HepG2 (cell line): ENCODE data around the gene SHC1. TPM values are rescaled to one million over a fixed set of nuclear protein-coding genes. Genes with fewer than 3 reads are reported as not detected.

ENCODE experiments used
- CENPX ChIP-seq: sonication (generic); formaldehyde crosslinking; IDR thresholded peaks from 2 replicates; pipeline ENCODE4 v1.9.0; 2021; ENCODE audit warnings: mild to moderate bottlenecking, missing genetic modification reagents, moderate library complexity
- DPF2 ChIP-seq: sonication (generic); formaldehyde crosslinking; IDR thresholded peaks from 2 replicates; pipeline ENCODE4 v1.4.0; 2020; ENCODE audit warnings: mild to moderate bottlenecking, low read depth, missing genetic modification reagents, borderline replicate concordance
- FOXC1 ChIP-seq: sonication (generic); formaldehyde crosslinking; IDR thresholded peaks from 2 replicates; pipeline ENCODE4 v1.8.0; 2022; ENCODE audit warnings: mild to moderate bottlenecking, missing genetic modification reagents, borderline replicate concordance
- JUNB ChIP-seq: sonication (generic); formaldehyde crosslinking; IDR thresholded peaks from 2 replicates; pipeline ENCODE4 v1.8.0; 2022; ENCODE audit warnings: missing genetic modification reagents, mild to moderate bottlenecking, borderline replicate concordance
- MBNL3 ChIP-seq: fragments of 250-450 bp; sonication (Bioruptor Pico); conservative IDR thresholded peaks from 2 replicates; pipeline ENCODE4 v1.8.0; 2022; ENCODE audit warnings: mild to moderate bottlenecking, inconsistent platforms
- MTA3 ChIP-seq: sonication (generic); formaldehyde crosslinking; IDR thresholded peaks from 2 replicates; pipeline ENCODE4 v1.4.0; 2020; ENCODE audit warnings: missing genetic modification reagents
- RARG ChIP-seq: sonication (generic); formaldehyde crosslinking; IDR thresholded peaks from 2 replicates; pipeline ENCODE4 v1.4.0; 2020; ENCODE audit warnings: low read depth, mild to moderate bottlenecking, missing genetic modification reagents
- RFXAP ChIP-seq: sonication (generic); formaldehyde crosslinking; IDR thresholded peaks from 2 replicates; pipeline ENCODE4 v1.4.0; 2020; ENCODE audit warnings: missing genetic modification reagents, borderline replicate concordance
- SATB2 ChIP-seq: sonication (generic); formaldehyde crosslinking; IDR thresholded peaks from 2 replicates; pipeline ENCODE4 v1.5.0; 2020; ENCODE audit warnings: missing genetic modification reagents
- SMAD3 ChIP-seq: sonication (generic); formaldehyde crosslinking; IDR thresholded peaks from 2 replicates; pipeline ENCODE4 v1.4.0; 2020; ENCODE audit warnings: missing genetic modification reagents
- SOX5 ChIP-seq: IDR thresholded peaks from 2 replicates; pipeline ENCODE4 v1.6.1; 2016; ENCODE audit warnings: borderline replicate concordance
- ZBTB38 ChIP-seq: sonication (generic); formaldehyde crosslinking; IDR thresholded peaks from 2 replicates; pipeline ENCODE4 v1.5.1; 2020; ENCODE audit warnings: mild to moderate bottlenecking, missing genetic modification reagents
- ZNF232 ChIP-seq: sonication (generic); formaldehyde crosslinking; IDR thresholded peaks from 2 replicates; pipeline ENCODE4 v1.4.0; 2020; ENCODE audit warnings: missing genetic modification reagents, borderline replicate concordance
- ZNF256 ChIP-seq: sonication (generic); formaldehyde crosslinking; conservative IDR thresholded peaks from 2 replicates; pipeline ENCODE4 v1.4.0; 2020; ENCODE audit warnings: missing genetic modification reagents
- ZNF282 ChIP-seq: fragments of 450-650 bp; IDR thresholded peaks from 2 replicates; pipeline ENCODE4 v1.6.1; 2018; ENCODE audit not compliant: partially characterized antibody
- ZNF326 ChIP-seq: sonication (generic); formaldehyde crosslinking; IDR thresholded peaks from 2 replicates; pipeline ENCODE4 v1.4.0; 2020; ENCODE audit warnings: missing genetic modification reagents, borderline replicate concordance
- ZNF333 ChIP-seq: sonication (generic); formaldehyde crosslinking; IDR thresholded peaks from 2 replicates; pipeline ENCODE4 v1.4.0; 2020; ENCODE audit warnings: mild to moderate bottlenecking, missing genetic modification reagents, borderline replicate concordance
- ZNF468 ChIP-seq: sonication (generic); formaldehyde crosslinking; IDR thresholded peaks from 2 replicates; pipeline ENCODE4 v1.8.0; 2022; ENCODE audit warnings: mild to moderate bottlenecking, moderate library complexity, missing genetic modification reagents
- ZNF552 ChIP-seq: sonication (generic); formaldehyde crosslinking; IDR thresholded peaks from 2 replicates; pipeline ENCODE4 v1.9.0; 2022; ENCODE audit warnings: missing genetic modification reagents, mild to moderate bottlenecking, borderline replicate concordance
- ZNF569 ChIP-seq: sonication (generic); formaldehyde crosslinking; IDR thresholded peaks from 2 replicates; pipeline ENCODE4 v1.5.0; 2020; ENCODE audit warnings: mild to moderate bottlenecking, missing genetic modification reagents, moderate library complexity, borderline replicate concordance
- ZNF615 ChIP-seq: sonication (generic); formaldehyde crosslinking; IDR thresholded peaks from 2 replicates; pipeline ENCODE4 v1.5.0; 2020; ENCODE audit warnings: mild to moderate bottlenecking, missing genetic modification reagents, borderline replicate concordance
- ZNF792 ChIP-seq: IDR thresholded peaks from 2 replicates; pipeline ENCODE4 v1.6.1; 2016
- ZSCAN21 ChIP-seq: sonication (generic); formaldehyde crosslinking; IDR thresholded peaks from 2 replicates; pipeline ENCODE4 v1.8.0; 2022; ENCODE audit warnings: mild to moderate bottlenecking, missing genetic modification reagents, moderate library complexity, borderline replicate concordance
- polyA plus RNA-seq, 8 experiments: library from polyadenylated mRNA; depleted of rRNA in 3 of 8; stranded (reverse) in 7 of 8; unstranded in 1 of 8; fragments of >200 nt; fragmentation: Illumina TruSeq in 4 of 8; extraction: Trizol in 4 of 8; gene quantifications; 2 replicates each; pipeline versions ENCODE4 v1.2.1 to v1.2.3, GENCODE V29; 2011 to 2016; ENCODE audit warnings: low read depth in 4 of 8, missing spikeins in 1 of 8, mixed read lengths in 1 of 8; ENCODE audit not compliant: insufficient read depth in 1 of 8
- total RNA-seq, 5 experiments: library from RNA; depleted of rRNA; stranded (reverse); fragments of >200 nt; fragmentation: Illumina TruSeq; extraction: Trizol; gene quantifications; 2 replicates each; pipeline ENCODE4 v1.2.3, GENCODE V29; 2016; ENCODE audit warnings: low read depth in 1 of 5
- TF ChIP-seq, protein P1 (sequence below): sonication (generic); formaldehyde crosslinking; conservative IDR thresholded peaks from 2 replicates; pipeline ENCODE4 v1.8.0; 2022; ENCODE audit warnings: missing genetic modification reagents
- TF ChIP-seq, protein P2 (sequence below): IDR thresholded peaks from 2 replicates; pipeline ENCODE4 v1.6.1; 2016
- TF ChIP-seq, protein P3 (sequence below): IDR thresholded peaks from 2 replicates; pipeline ENCODE4 v1.6.1; 2016; ENCODE audit warnings: missing biosample characterization, missing genetic modification reagents, low read depth
- TF ChIP-seq, protein P4 (sequence below): sonication (generic); formaldehyde crosslinking; IDR thresholded peaks from 2 replicates; pipeline ENCODE4 v1.4.0; 2020; ENCODE audit warnings: mild to moderate bottlenecking, missing genetic modification reagents

SHC1 gene
- total and polyA plus RNA-seq, 2 of the 13 experiments (the other 11 are each of a cell fraction or from before 2014, with no cell fraction given): 52.0 to 137 TPM

DNA sequence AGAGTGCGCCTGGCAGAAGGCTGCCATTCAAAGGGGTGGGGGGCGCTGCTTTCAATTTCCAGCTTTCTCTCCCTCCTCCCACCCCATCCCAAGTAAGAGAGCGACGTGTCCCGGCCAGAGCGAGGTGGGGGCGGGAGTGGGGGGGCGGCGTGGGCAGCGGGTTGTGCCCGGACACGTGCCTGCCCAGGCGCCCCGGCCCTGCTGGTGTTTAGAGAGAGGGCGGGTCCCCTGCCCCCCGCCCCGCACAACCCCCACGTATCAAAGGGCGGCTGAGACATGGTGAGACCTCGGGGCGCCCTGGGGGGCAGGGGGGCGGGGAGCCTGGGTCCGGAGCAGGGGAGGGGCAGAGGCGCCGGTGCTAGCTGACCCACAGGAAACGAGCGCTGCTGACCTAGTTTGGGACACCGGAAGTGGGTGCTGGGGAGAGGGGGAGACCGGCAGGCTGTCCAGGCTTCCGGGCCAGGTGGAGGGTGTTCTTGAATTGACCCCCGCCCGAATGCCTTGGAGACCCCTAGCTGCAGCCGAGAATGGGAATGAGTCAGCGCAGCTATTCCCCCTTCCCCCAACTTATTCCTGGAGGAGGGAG, 33.3 kb upstream of the SHC1 start (continued):
- TF ChIP-seq, protein P1, sequence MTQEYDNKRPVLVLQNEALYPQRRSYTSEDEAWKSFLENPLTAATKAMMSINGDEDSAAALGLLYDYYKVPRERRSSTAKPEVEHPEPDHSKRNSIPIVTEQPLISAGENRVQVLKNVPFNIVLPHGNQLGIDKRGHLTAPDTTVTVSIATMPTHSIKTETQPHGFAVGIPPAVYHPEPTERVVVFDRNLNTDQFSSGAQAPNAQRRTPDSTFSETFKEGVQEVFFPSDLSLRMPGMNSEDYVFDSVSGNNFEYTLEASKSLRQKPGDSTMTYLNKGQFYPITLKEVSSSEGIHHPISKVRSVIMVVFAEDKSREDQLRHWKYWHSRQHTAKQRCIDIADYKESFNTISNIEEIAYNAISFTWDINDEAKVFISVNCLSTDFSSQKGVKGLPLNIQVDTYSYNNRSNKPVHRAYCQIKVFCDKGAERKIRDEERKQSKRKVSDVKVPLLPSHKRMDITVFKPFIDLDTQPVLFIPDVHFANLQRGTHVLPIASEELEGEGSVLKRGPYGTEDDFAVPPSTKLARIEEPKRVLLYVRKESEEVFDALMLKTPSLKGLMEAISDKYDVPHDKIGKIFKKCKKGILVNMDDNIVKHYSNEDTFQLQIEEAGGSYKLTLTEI (CRISPR knock-in tag): no peak
- no peak for TF ChIP-seq ZNF326
- no peak for TF ChIP-seq ZNF569 (CRISPR knock-in tag)
- TF ChIP-seq SATB2 (CRISPR knock-in tag): no peak
- 0 out of 2 replicates have a peak, but pooled peaks have one; percentile 26 for TF ChIP-seq ZBTB38 (CRISPR knock-in tag)
- TF ChIP-seq ZNF232: no peak
- no peak for TF ChIP-seq RARG (CRISPR knock-in tag)
- TF ChIP-seq MBNL3 (CRISPR knock-in tag): no peak
- TF ChIP-seq ZNF615: no peak
- TF ChIP-seq ZNF282: no peak
- TF ChIP-seq MTA3: no peak
- TF ChIP-seq, protein P2, sequence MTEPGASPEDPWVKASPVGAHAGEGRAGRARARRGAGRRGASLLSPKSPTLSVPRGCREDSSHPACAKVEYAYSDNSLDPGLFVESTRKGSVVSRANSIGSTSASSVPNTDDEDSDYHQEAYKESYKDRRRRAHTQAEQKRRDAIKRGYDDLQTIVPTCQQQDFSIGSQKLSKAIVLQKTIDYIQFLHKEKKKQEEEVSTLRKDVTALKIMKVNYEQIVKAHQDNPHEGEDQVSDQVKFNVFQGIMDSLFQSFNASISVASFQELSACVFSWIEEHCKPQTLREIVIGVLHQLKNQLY (CRISPR knock-in tag): peak; percentile 55; the same call in 1 of the 2 replicates
- TF ChIP-seq ZNF333 (CRISPR knock-in tag): no peak
- no peak for TF ChIP-seq JUNB
- TF ChIP-seq, protein P3, sequence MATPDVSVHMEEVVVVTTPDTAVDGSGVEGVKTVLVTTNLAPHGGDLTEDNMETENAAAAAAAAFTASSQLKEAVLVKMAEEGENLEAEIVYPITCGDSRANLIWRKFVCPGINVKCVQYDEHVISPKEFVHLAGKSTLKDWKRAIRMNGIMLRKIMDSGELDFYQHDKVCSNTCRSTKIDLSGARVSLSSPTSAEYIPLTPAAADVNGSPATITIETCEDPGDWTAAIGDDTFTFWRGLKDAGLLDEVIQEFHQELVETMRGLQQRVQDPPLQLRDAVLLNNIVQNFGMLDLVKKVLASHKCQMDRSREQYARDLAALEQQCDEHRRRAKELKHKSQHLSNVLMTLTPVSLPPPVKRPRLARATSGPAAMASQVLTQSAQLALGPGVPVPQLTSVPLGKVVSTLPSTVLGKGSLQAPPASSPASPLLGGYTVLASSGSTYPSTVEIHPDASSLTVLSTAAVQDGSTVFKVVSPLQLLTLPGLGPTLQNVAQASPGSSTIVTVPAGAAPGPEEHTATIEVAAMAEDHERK: no peak
- TF ChIP-seq ZNF468: no peak
- no peak; the same call in 1 of the 2 replicates for TF ChIP-seq SOX5 (CRISPR knock-in tag)
- TF ChIP-seq ZSCAN21 (CRISPR knock-in tag): no peak
- TF ChIP-seq, protein P4, sequence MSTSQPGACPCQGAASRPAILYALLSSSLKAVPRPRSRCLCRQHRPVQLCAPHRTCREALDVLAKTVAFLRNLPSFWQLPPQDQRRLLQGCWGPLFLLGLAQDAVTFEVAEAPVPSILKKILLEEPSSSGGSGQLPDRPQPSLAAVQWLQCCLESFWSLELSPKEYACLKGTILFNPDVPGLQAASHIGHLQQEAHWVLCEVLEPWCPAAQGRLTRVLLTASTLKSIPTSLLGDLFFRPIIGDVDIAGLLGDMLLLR (CRISPR knock-in tag): no peak
- no peak for TF ChIP-seq DPF2 (CRISPR knock-in tag)
- no peak for TF ChIP-seq CENPX
- no peak; the same call in 1 of the 2 replicates for TF ChIP-seq ZNF792
- no peak for TF ChIP-seq SMAD3 (CRISPR knock-in tag)
- no peak for TF ChIP-seq FOXC1 (CRISPR knock-in tag)
- no peak for TF ChIP-seq ZNF256
- TF ChIP-seq RFXAP: no peak
- no peak for TF ChIP-seq ZNF552 (CRISPR knock-in tag)
